PC-9 (cell line): ENCODE data around the gene EGFR.

Source experiments
- EZH2 ChIP-seq: fragments of 200-600 bp; sonication (generic); IDR thresholded peaks from 2 replicates; pipeline ENCODE4 v1.8.0; 2017; ENCODE audit warnings: antibody characterized with exemption, low read depth
- TF ChIP-seq, protein P1 (sequence below): fragments of 200-600 bp; sonication (generic); conservative IDR thresholded peaks from 2 replicates; pipeline ENCODE4 v1.6.1; 2017; ENCODE audit warnings: mixed run types, antibody characterized with exemption, mild to moderate bottlenecking, moderate library complexity

GRCh38 chr7:55239406-55239805 lies 220.6 kb downstream of the EGFR start:
- TF ChIP-seq, protein P1, sequence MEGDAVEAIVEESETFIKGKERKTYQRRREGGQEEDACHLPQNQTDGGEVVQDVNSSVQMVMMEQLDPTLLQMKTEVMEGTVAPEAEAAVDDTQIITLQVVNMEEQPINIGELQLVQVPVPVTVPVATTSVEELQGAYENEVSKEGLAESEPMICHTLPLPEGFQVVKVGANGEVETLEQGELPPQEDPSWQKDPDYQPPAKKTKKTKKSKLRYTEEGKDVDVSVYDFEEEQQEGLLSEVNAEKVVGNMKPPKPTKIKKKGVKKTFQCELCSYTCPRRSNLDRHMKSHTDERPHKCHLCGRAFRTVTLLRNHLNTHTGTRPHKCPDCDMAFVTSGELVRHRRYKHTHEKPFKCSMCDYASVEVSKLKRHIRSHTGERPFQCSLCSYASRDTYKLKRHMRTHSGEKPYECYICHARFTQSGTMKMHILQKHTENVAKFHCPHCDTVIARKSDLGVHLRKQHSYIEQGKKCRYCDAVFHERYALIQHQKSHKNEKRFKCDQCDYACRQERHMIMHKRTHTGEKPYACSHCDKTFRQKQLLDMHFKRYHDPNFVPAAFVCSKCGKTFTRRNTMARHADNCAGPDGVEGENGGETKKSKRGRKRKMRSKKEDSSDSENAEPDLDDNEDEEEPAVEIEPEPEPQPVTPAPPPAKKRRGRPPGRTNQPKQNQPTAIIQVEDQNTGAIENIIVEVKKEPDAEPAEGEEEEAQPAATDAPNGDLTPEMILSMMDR = no peak
- no peak for TF ChIP-seq EZH2
